ENCODE measurements around the gene FUT7.
A peak's percentile ranks its signal among the peaks of the same experiment; 100 is the strongest.

Gene FUT7

DNA sequence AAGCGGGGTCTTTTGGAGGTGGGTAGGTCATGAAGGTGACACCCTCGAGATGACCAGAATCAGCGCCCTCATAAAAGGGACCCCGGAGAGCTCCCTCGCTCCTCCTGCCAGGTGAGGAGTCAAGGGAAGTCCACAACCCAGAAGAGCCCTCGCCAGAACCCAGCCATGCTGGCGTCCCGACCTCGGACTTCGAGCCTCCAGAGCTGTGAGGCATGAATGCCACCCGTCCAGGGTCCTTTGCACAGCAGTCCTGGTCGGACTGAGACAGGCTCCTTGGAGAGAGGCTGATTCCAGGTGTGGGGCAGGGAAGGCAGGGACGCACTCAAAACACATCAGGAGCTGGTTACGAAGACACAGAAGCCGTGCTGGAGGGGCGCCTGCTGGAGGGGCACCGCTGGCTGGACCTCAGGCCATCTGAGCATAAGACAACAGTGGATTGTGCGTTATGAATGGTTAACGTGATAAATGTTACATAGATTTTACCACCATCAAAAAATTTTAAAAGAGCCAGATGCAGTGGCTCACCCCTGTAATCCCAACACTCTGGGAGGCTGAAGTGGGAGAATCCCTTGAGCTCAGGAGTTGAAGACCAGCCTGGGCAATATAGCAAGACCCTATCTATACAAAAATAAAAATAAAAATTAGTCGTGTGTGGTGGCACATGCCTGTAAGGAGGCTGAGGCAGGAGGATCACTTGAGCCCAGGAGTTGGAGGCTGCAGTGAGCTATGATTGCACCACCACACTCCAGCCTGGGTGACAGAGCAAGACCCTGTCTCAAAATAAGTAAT is 29.8 kb downstream of the FUT7 start:
- DNase-seq (ENCODE audit: low spot score), result no peak

- DNase-seq (ENCODE audit: low spot score), result no peak
Measured at GRCh38 chr9:137000177-137000930, 31.5 kb downstream of the FUT7 start.

GRCh38 chr9:136997830-136998234 is 34.1 kb downstream of the FUT7 start:
- no peak for DNase-seq (ENCODE audit: low spot score)

- DNase-seq (ENCODE audit: low spot score), result no peak
Measured at GRCh38 chr9:136997371-136997770, 34.5 kb downstream of the FUT7 start.

DNA sequence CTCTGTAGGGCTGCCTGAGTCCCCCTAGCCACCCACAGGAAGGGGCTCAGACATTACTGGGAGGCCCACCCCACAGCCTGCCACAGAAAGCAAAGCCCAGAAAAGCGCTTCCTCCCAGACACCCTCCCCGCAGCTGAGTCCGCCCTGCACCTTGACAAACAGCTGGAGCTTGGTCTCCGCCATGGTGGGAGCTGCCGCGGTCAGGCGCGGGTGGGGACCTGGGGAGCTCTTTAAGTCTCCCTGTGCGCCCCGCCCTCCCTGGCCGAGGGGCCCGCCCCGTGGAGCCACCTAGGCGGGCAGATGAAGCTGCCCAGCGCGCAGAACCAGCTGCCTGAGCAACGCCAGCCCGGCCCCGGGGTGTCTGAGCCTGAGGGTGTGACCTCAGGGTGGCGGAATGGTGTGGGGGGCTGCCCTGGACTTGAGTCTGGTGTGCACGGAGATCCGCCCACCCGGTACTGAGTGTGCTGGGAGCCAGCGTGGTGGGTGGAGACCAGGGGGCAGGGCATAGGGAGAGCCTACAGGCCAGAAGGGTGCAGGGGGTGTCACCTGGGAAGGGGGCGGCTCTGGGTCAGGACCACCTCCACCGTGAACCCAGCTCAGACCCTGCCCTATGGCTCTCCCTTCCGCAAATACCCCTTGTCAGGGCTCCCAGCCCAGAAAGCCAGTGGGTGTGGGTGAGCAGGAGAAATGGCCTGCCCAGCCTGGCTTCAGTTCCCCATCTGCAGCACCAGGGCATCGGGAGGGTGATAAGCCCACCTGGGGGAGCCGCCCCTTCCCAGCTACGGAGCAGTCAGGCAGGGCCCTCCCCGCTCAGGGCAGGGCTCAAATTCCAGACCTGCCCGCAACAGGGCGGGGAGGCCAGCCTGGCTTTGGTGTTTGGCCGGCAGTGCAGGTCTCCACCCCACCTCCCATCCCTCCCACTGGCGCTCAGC is 35.3 kb downstream of the FUT7 start, which contains the start of gene CLIC3:
TSS of gene CLIC3 (minus strand) at position 208 of the 932 bp plus-strand sequence. CDS start at position 183, 25 bp downstream.
- DNase-seq (ENCODE audit: low spot score), result peak; percentile 87

DNA sequence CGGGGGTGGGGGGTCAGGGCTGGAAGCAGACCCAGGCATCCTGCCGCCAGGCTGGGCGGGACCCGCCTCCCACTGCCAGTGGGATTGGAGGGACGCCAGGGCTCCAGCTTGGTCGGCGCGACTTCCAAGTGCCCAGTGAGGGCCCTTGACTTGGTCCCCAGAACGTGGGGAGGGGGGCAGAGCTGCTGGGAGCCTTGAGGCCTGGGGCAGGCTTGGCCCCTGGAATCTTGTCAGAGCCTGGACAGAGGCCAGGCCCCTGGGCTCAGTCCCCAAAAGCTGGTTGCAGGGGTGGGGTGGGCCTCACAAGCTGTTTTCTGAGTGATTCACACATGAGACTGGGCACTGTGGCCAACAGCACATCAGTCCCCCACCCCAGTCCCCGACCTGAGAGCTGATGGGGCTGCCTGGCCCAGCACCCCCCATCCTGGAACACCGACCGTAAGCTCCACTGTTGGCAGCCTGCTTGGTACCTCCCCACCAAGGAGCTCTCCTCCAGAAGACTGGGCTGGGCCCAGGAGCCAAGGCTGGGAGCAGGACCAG is 36.0 kb downstream of the FUT7 start:
- no peak for DNase-seq (ENCODE audit: low spot score)

GRCh38 chr9:136995362-136995761 is 36.5 kb downstream of the FUT7 start:
- no peak for DNase-seq (ENCODE audit: low spot score)

- no peak for DNase-seq (ENCODE audit: low spot score)
Measured at GRCh38 chr9:136994888-136995230, 37.0 kb downstream of the FUT7 start.

DNA sequence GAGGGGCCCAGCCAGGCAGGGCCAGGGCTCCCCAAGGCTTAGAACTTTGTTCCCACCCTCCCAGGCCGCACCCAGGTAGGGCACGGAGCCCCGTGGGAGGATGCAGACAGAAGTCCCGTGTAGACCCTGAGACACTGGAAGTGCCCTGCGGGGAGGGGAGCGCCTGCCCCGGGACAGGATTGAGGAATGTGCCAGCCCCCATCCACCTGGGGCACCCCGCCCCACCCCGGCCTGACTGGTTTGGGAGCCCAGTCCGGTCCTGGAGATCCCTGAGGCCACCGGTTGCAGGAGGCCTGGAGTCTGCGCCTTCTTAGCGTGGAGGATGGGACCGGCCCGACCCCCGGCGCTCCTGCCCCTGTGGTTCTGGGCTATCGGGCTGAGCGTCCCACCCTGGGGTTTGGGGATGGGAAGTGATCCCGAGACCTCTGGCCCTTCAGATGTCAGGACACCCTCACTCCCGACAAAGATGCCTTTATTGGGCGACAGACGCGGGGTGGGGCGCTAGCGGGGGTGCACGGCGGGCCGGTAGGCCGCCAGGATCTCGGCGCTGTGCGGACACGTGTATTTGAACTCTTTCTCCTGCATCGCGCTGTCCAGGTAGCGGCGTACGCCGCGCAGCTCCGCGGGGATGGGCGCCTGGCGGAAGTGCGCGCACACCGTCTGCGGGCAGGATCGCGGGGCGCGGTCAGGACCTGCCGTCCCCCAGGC is 37.6 kb downstream of the FUT7 start:
- DNase-seq (ENCODE audit: low spot score), result no peak

DNA sequence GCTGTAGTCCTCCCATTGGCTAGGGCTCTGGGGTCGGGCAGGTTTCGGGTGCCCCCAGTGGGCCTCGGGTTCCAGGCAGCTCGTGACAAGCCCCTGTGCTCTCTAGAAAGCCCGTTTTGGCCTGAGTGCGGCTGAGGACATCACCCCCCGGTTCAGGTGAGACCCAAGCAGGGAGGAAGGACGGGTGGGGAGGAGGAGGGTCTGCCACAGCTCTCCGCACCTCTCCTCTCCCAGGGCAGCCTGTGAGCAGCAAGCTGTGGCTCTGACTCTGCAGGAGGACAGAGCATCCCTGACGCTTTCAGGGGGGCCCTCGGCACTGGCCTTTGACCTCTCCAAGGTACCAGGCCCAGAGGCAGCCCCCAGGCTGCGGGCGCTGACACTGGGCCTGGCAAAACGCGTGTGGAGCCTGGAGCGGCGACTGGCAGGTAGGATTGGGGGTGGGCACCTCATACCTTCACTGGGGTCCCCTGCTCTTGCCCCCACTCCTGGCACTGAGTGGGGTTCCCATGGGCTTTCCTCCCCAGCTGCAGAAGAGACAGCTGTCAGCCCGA is 39.0 kb downstream of the FUT7 start:
- no peak for DNase-seq (ENCODE audit: low spot score)

- peak; percentile 100 for DNase-seq (ENCODE audit: low spot score)
Measured at GRCh38 chr9:136991993-136992818, 39.7 kb downstream of the FUT7 start, which contains the start of gene PAXX. Gene PAXX, plus strand, starts transcription at chr9:136992422. Its CDS starts 22 bp downstream, at chr9:136992444.

GRCh38 chr9:136990242-136990911 is 41.5 kb downstream of the FUT7 start:
- DNase-seq (ENCODE audit: low spot score), result no peak

DNA sequence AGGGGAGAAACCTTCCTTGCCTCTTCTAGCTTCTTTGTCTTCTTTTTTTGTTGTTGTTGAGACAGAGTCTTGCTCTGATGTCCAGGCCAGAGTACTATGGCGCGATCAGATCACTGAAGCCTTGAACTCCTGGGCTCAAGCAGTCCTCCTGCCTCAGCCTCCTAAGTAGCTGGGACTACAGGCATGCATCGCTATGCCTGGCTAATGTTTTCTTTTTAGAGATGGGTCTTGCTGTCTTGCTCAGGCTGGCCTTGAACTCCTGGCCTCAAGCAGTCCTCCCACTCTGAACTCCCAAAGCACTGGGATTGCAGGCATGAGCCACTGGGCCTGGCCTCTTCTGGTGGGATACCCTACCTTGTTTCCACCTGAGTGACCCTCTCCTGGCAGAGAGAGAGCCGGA is 43.0 kb downstream of the FUT7 start:
- DNase-seq (ENCODE audit: low spot score), result no peak

- DNase-seq (ENCODE audit: low spot score), result no peak
Measured at GRCh38 chr9:136985853-136986252, 46.0 kb downstream of the FUT7 start.

DNA sequence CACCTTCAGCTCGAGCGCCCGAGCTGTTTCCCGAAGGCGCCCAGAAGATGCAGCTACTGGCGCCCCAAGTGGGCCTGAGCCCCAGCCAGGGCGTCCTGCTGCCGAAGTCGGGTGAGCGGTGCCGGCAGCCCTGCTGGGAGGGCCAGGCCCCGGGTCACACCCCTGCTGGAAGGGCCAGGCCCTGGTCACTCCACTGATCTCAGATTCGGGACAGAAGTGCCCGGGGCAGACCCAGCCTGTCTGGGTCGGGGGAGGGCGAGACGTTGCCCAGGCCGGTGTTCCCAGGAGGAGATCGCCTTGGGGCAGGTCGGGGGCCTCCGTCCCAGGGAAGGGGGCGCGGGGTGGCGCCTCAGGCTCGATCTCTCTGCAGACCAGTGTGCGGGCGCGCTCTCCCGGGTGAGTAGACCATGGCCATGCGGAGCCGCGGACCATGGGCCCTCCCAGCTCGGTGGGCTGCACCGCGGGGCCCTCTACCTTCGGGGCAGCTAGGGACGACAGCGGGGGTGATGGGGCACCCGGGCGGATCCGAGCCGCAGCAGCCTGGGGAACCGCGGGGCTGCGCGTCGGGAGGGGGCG is 46.8 kb downstream of the FUT7 start:
- no peak for DNase-seq (ENCODE audit: low spot score)

DNA sequence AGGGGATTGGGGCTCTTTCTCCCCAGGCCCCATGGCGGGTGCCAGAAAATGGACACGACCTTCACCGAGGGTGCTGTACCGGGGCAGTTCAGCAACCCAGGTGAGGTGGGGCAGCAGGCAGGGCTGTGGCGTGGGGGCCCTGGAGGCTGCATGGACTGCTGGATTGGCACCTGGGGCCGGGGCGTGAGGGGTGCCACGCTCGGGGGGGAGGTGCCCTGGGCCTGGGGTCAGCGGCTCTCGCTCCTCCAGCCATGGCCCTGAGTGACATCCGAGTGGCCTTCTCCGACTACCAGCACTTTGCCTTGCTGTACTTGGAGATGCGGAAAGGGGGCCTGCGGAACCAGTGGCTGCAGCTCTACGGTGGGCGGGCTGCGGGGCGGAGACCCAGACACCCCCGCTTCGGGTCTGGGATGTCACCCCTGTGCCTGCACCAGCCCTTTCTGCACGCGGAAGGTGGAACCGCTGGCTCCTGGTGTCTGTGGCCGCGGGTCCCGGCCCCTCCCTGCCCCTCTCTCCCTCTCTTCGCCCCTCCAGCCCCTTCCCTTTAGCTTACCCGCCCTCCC is 47.3 kb downstream of the FUT7 start:
- DNase-seq (ENCODE audit: low spot score), result no peak

DNA sequence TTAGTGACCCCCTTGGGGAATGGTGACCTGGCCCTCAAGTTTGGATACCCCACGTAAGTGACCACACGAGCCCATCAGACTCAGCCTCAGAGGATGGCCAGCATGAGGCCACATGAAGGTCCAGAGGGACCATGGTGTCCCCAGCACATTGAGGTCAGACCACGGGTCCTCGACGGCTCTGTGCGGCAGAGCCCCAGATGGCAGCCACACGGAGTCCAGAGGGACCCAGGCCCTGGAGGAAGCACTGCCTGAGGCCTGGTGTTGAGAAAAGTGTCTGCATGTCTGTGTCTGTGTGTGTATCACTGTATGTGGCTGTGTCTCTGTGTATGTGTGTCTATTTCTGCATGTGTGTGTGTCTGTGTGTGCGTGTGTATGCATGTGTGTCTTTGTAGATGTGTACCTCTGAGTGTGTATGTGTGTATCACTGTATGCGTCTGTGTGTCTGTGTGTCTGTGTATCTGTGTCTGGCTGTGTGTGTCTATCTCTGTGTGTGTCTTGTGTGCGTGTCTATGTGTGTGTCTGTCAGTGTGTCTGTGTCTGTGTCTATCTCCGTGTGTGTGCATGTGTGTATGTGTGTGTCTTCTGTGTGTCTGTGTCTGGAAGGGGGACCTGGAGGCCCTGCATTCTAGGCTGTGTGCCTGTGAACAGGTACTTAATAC is 48.1 kb downstream of the FUT7 start:
- DNase-seq (ENCODE audit: low spot score), result no peak

GRCh38 chr9:136983167-136983566 is 48.7 kb downstream of the FUT7 start:
- no peak for DNase-seq (ENCODE audit: low spot score)
